Ovary (tissue), 3 donors: ENCODE results near the gene AMMECR1.
"Not testable (repeated sequence)": the region's sequence is repeated elsewhere in the genome, so short reads cannot be mapped to it uniquely, and the experiment has no call there.

Experiments
- CTCF ChIP-seq, 3 donors: fragments of 450-650 bp in 2 of 3; fragments of 200-600 bp in 1 of 3; IDR thresholded peaks; one replicate each; pipeline versions ENCODE4 v1.5.1 to v1.8.0; 2016 to 2022; ENCODE audit warnings: antibody characterized with exemption in 3 of 3, mild to moderate bottlenecking in 1 of 3
- POLR2A ChIP-seq: fragments of 450-650 bp; IDR thresholded peaks from one replicate; pipeline ENCODE4 v1.6.1; 2017; ENCODE audit warnings: antibody characterized with exemption, mild to moderate bottlenecking, moderate library complexity
- donor health status: DM: no; HTN: no; CAD: no.

- not testable (repeated sequence) for TF ChIP-seq CTCF (IDR thresholded peaks at IDR 0.05); POLR2A
These were observed 86.4 kb downstream of the AMMECR1 start for GRCh38 chrX:110231485-110231884.
